H1 (cell line): Measurements from ENCODE around the gene STAG2. TPM values are rescaled to one million over a fixed set of nuclear protein-coding genes. Genes with fewer than 3 reads are reported as not detected.

Experiments
- CTCF ChIA-PET: fragments of 300-600 bp; sonication (Branson Sonifier 250); formaldehyde crosslinking; loops from one replicate; lab custom pipeline; 2021; ENCODE audit not compliant: partially characterized antibody; lab: Charles Lee
- POLR2A ChIA-PET: fragments of 300-600 bp; sonication (Branson Sonifier 250); formaldehyde crosslinking; loops from one replicate; lab custom pipeline; 2021; ENCODE audit warnings: inconsistent platforms; ENCODE audit not compliant: partially characterized antibody; lab: Charles Lee
- DNase-seq, 2 experiments: peaks; one replicate each; pipeline versions ENCODE4 v3.0.0 to v3.0.0-alpha.2; 2010 to 2022; ENCODE audit warnings: low spot score in 2 of 2, low read depth in 1 of 2, mixed read lengths in 1 of 2
- FAIRE-seq: peaks from 2 replicates; lab custom pipeline; 2011; peaks lifted over from hg19 to GRCh38; lab: Jason Lieb, UNC
- H2AFZ ChIP-seq: 2 replicates; pipeline ENCODE4 v1.8.1; 2012; ENCODE audit warnings: low read length, inconsistent platforms
- H2AK5ac ChIP-seq: 2 replicates; pipeline ENCODE4 v1.6.1; 2013; ENCODE audit warnings: low read depth, low read length
- H2BK120ac ChIP-seq: replicated peaks from 2 replicates; pipeline ENCODE3; 2013; ENCODE audit warnings: low read depth, low read length, inconsistent platforms
- H2BK12ac ChIP-seq: 2 replicates; pipeline ENCODE4 v1.6.1; 2013; ENCODE audit warnings: low read depth, low read length
- H2BK15ac ChIP-seq: 2 replicates; pipeline ENCODE4 v1.6.1; 2013; ENCODE audit warnings: low read length
- H2BK20ac ChIP-seq: 2 replicates; pipeline ENCODE4 v1.6.1; 2013; ENCODE audit warnings: low read length
- H2BK5ac ChIP-seq: 2 replicates; pipeline ENCODE4 v1.6.1; 2013; ENCODE audit warnings: low read depth, low read length
- H3K14ac ChIP-seq: 2 replicates; pipeline ENCODE4 v1.6.1; 2013; ENCODE audit warnings: inconsistent platforms; ENCODE audit not compliant: insufficient read length
- H3K18ac ChIP-seq: 2 replicates; pipeline ENCODE4 v1.6.1; 2013; ENCODE audit warnings: low read length; ENCODE audit errors: extremely low read depth
- H3K23ac ChIP-seq: 2 replicates; pipeline ENCODE4 v1.6.1; 2013; ENCODE audit warnings: inconsistent platforms; ENCODE audit not compliant: insufficient read length
- H3K23me2 ChIP-seq: 2 replicates; pipeline ENCODE4 v1.6.1; 2013; ENCODE audit warnings: low read depth, low read length
- H3K27ac ChIP-seq: 2 replicates; pipeline ENCODE4 v1.6.1; 2011; ENCODE audit warnings: low read depth, low read length, inconsistent platforms
- H3K27me3 ChIP-seq, 4 experiments: replicated peaks in 1 of 4; 1 replicate in 1 of 4; 2 replicates in 3 of 4; pipeline versions ENCODE4 v1.6.1 to v1.8.1; 2011 to 2013; ENCODE audit warnings: low read length in 3 of 4, mild to moderate bottlenecking in 3 of 4, inconsistent platforms in 2 of 4, mixed read lengths in 2 of 4, moderate library complexity in 1 of 4; ENCODE audit not compliant: control insufficient read depth in 3 of 4, insufficient read depth in 3 of 4; ENCODE audit errors: extremely low read depth in 1 of 4
- H3K36me3 ChIP-seq, 4 experiments: 2 replicates each; pipeline versions ENCODE4 v1.6.1 to v1.8.1; 2011 to 2013; ENCODE audit warnings: mild to moderate bottlenecking in 4 of 4, low read length in 3 of 4, moderate library complexity in 2 of 4, control low read depth in 1 of 4, inconsistent platforms in 1 of 4; ENCODE audit not compliant: insufficient read depth in 4 of 4, control insufficient read depth in 2 of 4
- H3K4ac ChIP-seq: replicated peaks from 2 replicates; pipeline ENCODE3; 2013; ENCODE audit warnings: low read length, low read depth, mixed read lengths, inconsistent platforms; ENCODE audit not compliant: insufficient read length
- H3K4me1 ChIP-seq, 4 experiments: replicated peaks in 1 of 4; 1 replicate in 1 of 4; 2 replicates in 3 of 4; pipeline versions ENCODE4 v1.6.1 to v1.8.1; 2011 to 2013; ENCODE audit warnings: low read length in 3 of 4, inconsistent platforms in 2 of 4, mixed read lengths in 1 of 4; ENCODE audit not compliant: insufficient read depth in 4 of 4, control insufficient read depth in 3 of 4
- H3K4me2 ChIP-seq, 2 experiments: 2 replicates each; pipeline versions ENCODE4 v1.6.1 to v1.8.1; 2011 to 2013; ENCODE audit warnings: low read depth in 2 of 2, low read length in 2 of 2, control low read depth in 1 of 2, inconsistent platforms in 1 of 2, mild to moderate bottlenecking in 1 of 2; ENCODE audit not compliant: insufficient read depth in 1 of 2
- H3K4me3 ChIP-seq, 4 experiments: fragments of 200-600, 300-600 bp in 1 of 4; sonication (generic), shearing (Covaris generic), sonication (Bioruptor Twin) in 1 of 4; 2 replicates each; pipeline versions ENCODE4 v1.5.1 to v1.8.1; 2011 to 2016; ENCODE audit warnings: low read length in 4 of 4, low read depth in 3 of 4, control low read depth in 2 of 4, inconsistent platforms in 2 of 4, mild to moderate bottlenecking in 2 of 4, mixed read lengths in 1 of 4, moderate library complexity in 1 of 4; ENCODE audit not compliant: insufficient read depth in 2 of 4; ENCODE audit errors: extremely low read depth in 1 of 4
- H3K56ac ChIP-seq: replicated peaks from 2 replicates; pipeline ENCODE3; 2013; ENCODE audit warnings: low read depth, mild to moderate bottlenecking, mixed read lengths, low read length, inconsistent platforms; ENCODE audit not compliant: insufficient read length
- H3K79me1 ChIP-seq: 2 replicates; pipeline ENCODE4 v1.6.1; 2013; ENCODE audit warnings: low read depth, low read length, control low read depth
- H3K79me2 ChIP-seq, 2 experiments: 2 replicates each; pipeline versions ENCODE4 v1.6.1 to v1.8.1; 2012 to 2013; ENCODE audit warnings: low read length in 2 of 2, mild to moderate bottlenecking in 2 of 2, inconsistent platforms in 1 of 2; ENCODE audit not compliant: insufficient read depth in 2 of 2, control insufficient read depth in 1 of 2
- H3K9ac ChIP-seq, 4 experiments: replicated peaks in 1 of 4; 1 replicate in 1 of 4; 2 replicates in 3 of 4; pipeline versions ENCODE4 v1.6.1 to v1.8.1; 2011 to 2013; ENCODE audit warnings: low read depth in 3 of 4, low read length in 3 of 4, control low read depth in 2 of 4, mild to moderate bottlenecking in 2 of 4, moderate library complexity in 2 of 4, inconsistent platforms in 1 of 4; ENCODE audit errors: extremely low read depth in 1 of 4
- H3K9me3 ChIP-seq, 2 experiments: 2 replicates each; pipeline versions ENCODE4 v1.6.1 to v1.8.1; 2012 to 2013; ENCODE audit warnings: mild to moderate bottlenecking in 2 of 2, moderate library complexity in 2 of 2, control low read depth in 1 of 2, inconsistent platforms in 1 of 2, low read depth in 1 of 2, low read length in 1 of 2, mixed read lengths in 1 of 2; ENCODE audit not compliant: insufficient read depth in 2 of 2
- H4K20me1 ChIP-seq, 2 experiments: replicated peaks in 1 of 2; 2 replicates each; pipeline versions ENCODE3 to v1.8.1; 2011 to 2013; ENCODE audit warnings: inconsistent platforms in 2 of 2, low read length in 2 of 2, mild to moderate bottlenecking in 1 of 2; ENCODE audit not compliant: insufficient read depth in 2 of 2, control insufficient read depth in 1 of 2
- H4K5ac ChIP-seq: 2 replicates; pipeline ENCODE4 v1.6.1; 2013; ENCODE audit warnings: low read length, low read depth, mixed read lengths, inconsistent platforms; ENCODE audit not compliant: insufficient read length
- H4K8ac ChIP-seq: 2 replicates; pipeline ENCODE4 v1.8.0; 2013; ENCODE audit warnings: mild to moderate bottlenecking, moderate library complexity, low read length, inconsistent platforms; ENCODE audit not compliant: insufficient read depth; ENCODE audit errors: extremely low read depth
- H4K91ac ChIP-seq: replicated peaks from 2 replicates; pipeline ENCODE3; 2013; ENCODE audit warnings: low read length, mixed read lengths, inconsistent platforms; ENCODE audit not compliant: insufficient read length
- POU5F1 ChIP-seq: IDR thresholded peaks from 2 replicates; pipeline ENCODE4 v1.6.1; 2011; ENCODE audit warnings: low read depth, mild to moderate bottlenecking, low read length, moderate library complexity
- SAP30 ChIP-seq: fragments of 300-600 bp; sonication (generic); IDR thresholded peaks from 2 replicates; pipeline ENCODE4 v1.7.1; 2012; ENCODE audit warnings: low read length, moderate library complexity, mild to moderate bottlenecking, inconsistent platforms; ENCODE audit not compliant: insufficient read depth, insufficient replicate concordance
- WGBS, 2 experiments: shearing (Covaris generic) in 1 of 2; methylation state at CpG; one replicate each; pipeline versions ENCODE4 v1.1.6 to v1.1.7; 2013 to 2015; ENCODE audit warnings: low lambda C conversion rate in 2 of 2, mixed read lengths in 2 of 2, inconsistent platforms in 1 of 2, low coverage in 1 of 2, missing lambda C conversion rate in 1 of 2; ENCODE audit not compliant: insufficient replicate concordance in 2 of 2, insufficient coverage in 1 of 2, insufficient read length in 1 of 2; ENCODE audit errors: extremely low coverage in 1 of 2, missing lambda C conversion rate in 1 of 2; 5-methylcytosine and 5-hydroxymethylcytosine counted together
- polyA plus RNA-seq, 7 experiments: library from polyadenylated mRNA; depleted of rRNA in 3 of 7; stranded (reverse) in 5 of 7; unstranded in 2 of 7; fragments of >200 nt in 5 of 7; fragments of 200-250 nt in 2 of 7; gene quantifications; 1 replicate in 5 of 7; 2 replicates in 1 of 7; 4 replicates in 1 of 7; pipeline versions ENCODE4 v1.2.1 to v1.2.3, GENCODE V29; 2011 to 2013; ENCODE audit warnings: missing spikeins in 2 of 7, mixed read lengths in 2 of 7
- total RNA-seq: library from RNA; stranded (reverse); fragmentation: NEBNext Ultra II Directional; extraction: Animal tissue kit (Norgen Biotek cat#: 25700); gene quantifications from 2 replicates; pipeline ENCODE4 v1.2.1, GENCODE V29; 2021

STAG2 gene
- total and polyA plus RNA-seq, 2 of the 8 experiments (the other 6 are each of a cell fraction or from before 2014, with no cell fraction given) = 20.3 to 94.9 TPM

DNA sequence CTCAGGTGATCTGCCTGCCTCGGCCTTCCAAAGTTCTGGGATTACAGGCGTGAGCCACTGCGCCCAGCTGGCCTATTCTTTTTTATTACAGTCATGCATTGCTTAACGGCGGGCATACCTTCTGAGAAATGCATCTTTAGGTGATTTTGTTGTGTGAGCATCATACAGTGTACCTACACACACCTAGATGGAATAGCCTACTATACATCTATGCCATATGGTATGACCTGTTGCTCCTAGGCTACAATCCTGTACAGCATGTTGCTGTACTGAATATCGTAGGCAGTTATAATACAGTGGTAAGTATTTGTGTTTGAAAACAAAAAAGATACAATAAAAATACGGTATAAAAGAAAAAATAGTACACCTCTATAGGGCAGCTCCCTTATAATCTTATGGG lies 6.0 kb downstream of the STAG2 start:
- H3K4ac ChIP-seq = no peak overlapping the region
- H2BK15ac ChIP-seq = no peak overlapping the region
- no peak overlapping the region for H3K4me3 ChIP-seq
- CTCF ChIA-PET = interaction anchor here (0.6 to 0.9 kb wide), 2 partner anchors 93 to 135 kb away, joined by 4 read pairs; no protein-coding TSS in a partner anchor
- POLR2A ChIA-PET = no interaction called here
- H3K9ac ChIP-seq = no peak overlapping the region
- no peak overlapping the region for H2BK120ac ChIP-seq
- H2BK12ac ChIP-seq = no peak overlapping the region
- no peak overlapping the region for H4K8ac ChIP-seq
- H3K79me2 ChIP-seq = peaks cover 32 to 98% of the 10 kb centered on the region in 2 experiments
- H3K23me2 ChIP-seq = no peaks in the 10 kb centered on the region
- no peak for FAIRE-seq
- no peak overlapping the region for H3K23ac ChIP-seq
- H2BK5ac ChIP-seq = no peak overlapping the region
- no peak overlapping the region for H2AK5ac ChIP-seq
- H4K20me1 ChIP-seq = peaks cover 2 to 6% of the 10 kb centered on the region in 2 experiments
- no peak overlapping the region for H3K18ac ChIP-seq
- no peaks in the 10 kb centered on the region for H3K36me3 ChIP-seq
- no peaks in the 10 kb centered on the region for H3K27me3 ChIP-seq
- H3K79me1 ChIP-seq = no peaks in the 10 kb centered on the region
- H3K27ac ChIP-seq = no peak overlapping the region
- H3K14ac ChIP-seq = no peak overlapping the region
- H2BK20ac ChIP-seq = no peak overlapping the region
- no peak for DNase-seq
- no peak overlapping the region for H4K91ac ChIP-seq
- H3K9me3 ChIP-seq = no peaks in the 10 kb centered on the region
- WGBS, 2 experiments = 95% methylated on average over 7 of the region's 7 CpGs; no CpG with 5 or more reads in 1 of the 2 experiments
- H2AFZ ChIP-seq = no peak overlapping the region
- no peak overlapping the region for H3K56ac ChIP-seq
- H3K4me1 ChIP-seq = peaks cover 0 to 2% (median 0%) of the 10 kb centered on the region in 4 experiments; a peak in 3 of 7 replicates
- no peak overlapping the region for H4K5ac ChIP-seq
- no peak overlapping the region for H3K4me2 ChIP-seq
- TF ChIP-seq SAP30 (no peak), POU5F1 (no peak)
